ENCODE measurements around the gene DDX49. TPM values are rescaled to one million over a fixed set of nuclear protein-coding genes. Genes with fewer than 3 reads are reported as not detected.
A peak's percentile ranks its signal among the peaks of the same experiment; 100 is the strongest.

Gene DDX49
- total RNA-seq, 1 donor from 2014 or later = 94.9 TPM

- intact Hi-C loops (cut with micrococcal nuclease) = no loop called here
- no peak overlapping the region for H3K27ac Mint-ChIP-seq
- no peak for DNase-seq
- peaks cover 7% of the 10 kb centered on the region for H3K4me1 Mint-ChIP-seq
- peaks cover 39% of the 10 kb centered on the region for H3K27me3 Mint-ChIP-seq
- no peak overlapping the region for H3K4me3 Mint-ChIP-seq
- H3K9me3 Mint-ChIP-seq = no peaks in the 10 kb centered on the region
- H3K36me3 Mint-ChIP-seq (ENCODE audit: low read depth) = no peaks in the 10 kb centered on the region
Observed at GRCh38 chr19:18939163-18939562, 19.6 kb downstream of the DDX49 start.

- intact Hi-C loops (cut with micrococcal nuclease) = no loop called here
- peaks cover 37% of the 10 kb centered on the region for H3K27me3 Mint-ChIP-seq
- DNase-seq = no peak
- no peaks in the 10 kb centered on the region for H3K9me3 Mint-ChIP-seq
- peak overlapping the region; percentile 57 for H3K27ac Mint-ChIP-seq
- peak overlapping the region; percentile 69 for H3K4me3 Mint-ChIP-seq
- H3K36me3 Mint-ChIP-seq (ENCODE audit: low read depth) = no peaks in the 10 kb centered on the region
- peaks cover 7% of the 10 kb centered on the region for H3K4me1 Mint-ChIP-seq
Observed at GRCh38 chr19:18939922-18940768, 20.6 kb downstream of the DDX49 start.

GRCh38 chr19:18940769-18941627 lies 21.5 kb downstream of the DDX49 start, which contains the start of gene HOMER3:
Gene HOMER3, minus strand, starts transcription at chr19:18941217. Its CDS starts 2,235 bp downstream, at chr19:18938982.
- no peaks in the 10 kb centered on the region for H3K9me3 Mint-ChIP-seq
- H3K27ac Mint-ChIP-seq = no peak within 1 kb of the TSS
- peaks cover 37% of the 10 kb centered on the region for H3K27me3 Mint-ChIP-seq
- intact Hi-C loops (cut with micrococcal nuclease) = no loop called here
- H3K36me3 Mint-ChIP-seq (ENCODE audit: low read depth) = no peaks in the 10 kb centered on the region
- H3K4me3 Mint-ChIP-seq = peak within 1 kb of the TSS; percentile 69
- peaks cover 7% of the 10 kb centered on the region for H3K4me1 Mint-ChIP-seq
- DNase-seq = peak; percentile 93

GRCh38 chr19:18941628-18942354 lies 22.3 kb downstream of the DDX49 start:
- Mint-ChIP-seq H3K4me3 (peak overlapping the region; percentile 15), H3K36me3 (ENCODE audit: low read depth) (no peaks in the 10 kb centered on the region), H3K4me1 (peaks cover 7% of the 10 kb centered on the region), H3K9me3 (no peaks in the 10 kb centered on the region), H3K27ac (no peak overlapping the region), H3K27me3 (peaks cover 40% of the 10 kb centered on the region)
- DNase-seq = no peak
- intact Hi-C loops (cut with micrococcal nuclease) = no loop called here

- H3K9me3 Mint-ChIP-seq = no peaks in the 10 kb centered on the region
- no peaks in the 10 kb centered on the region for H3K36me3 Mint-ChIP-seq (ENCODE audit: low read depth)
- DNase-seq = no peak
- H3K27ac Mint-ChIP-seq = no peak overlapping the region
- peaks cover 7% of the 10 kb centered on the region for H3K4me1 Mint-ChIP-seq
- H3K27me3 Mint-ChIP-seq = peaks cover 38% of the 10 kb centered on the region
- H3K4me3 Mint-ChIP-seq = peak overlapping the region; percentile 15
- intact Hi-C loops (cut with micrococcal nuclease) = no loop called here
Observed at GRCh38 chr19:18942692-18943091, 23.2 kb downstream of the DDX49 start.

- Mint-ChIP-seq H3K27me3 (peaks cover 36% of the 10 kb centered on the region), H3K27ac (no peak overlapping the region), H3K4me3 (no peak overlapping the region), H3K9me3 (no peaks in the 10 kb centered on the region), H3K4me1 (peaks cover 7% of the 10 kb centered on the region), H3K36me3 (ENCODE audit: low read depth) (no peaks in the 10 kb centered on the region)
- intact Hi-C loops (cut with micrococcal nuclease) = no loop called here
- no peak for DNase-seq
Observed at GRCh38 chr19:18943465-18943864, 23.9 kb downstream of the DDX49 start.

- Mint-ChIP-seq H3K9me3 (no peaks in the 10 kb centered on the region), H3K4me3 (no peak overlapping the region), H3K27ac (no peak overlapping the region), H3K36me3 (ENCODE audit: low read depth) (no peaks in the 10 kb centered on the region), H3K27me3 (peaks cover 23% of the 10 kb centered on the region), H3K4me1 (peaks cover 4% of the 10 kb centered on the region)
- intact Hi-C loops (cut with micrococcal nuclease) = no loop called here
- no peak for DNase-seq
Observed at GRCh38 chr19:18945297-18945696, 25.8 kb downstream of the DDX49 start.

GRCh38 chr19:18946335-18946734 lies 26.8 kb downstream of the DDX49 start:
- Mint-ChIP-seq H3K4me3 (no peak overlapping the region), H3K36me3 (ENCODE audit: low read depth) (no peaks in the 10 kb centered on the region), H3K4me1 (peaks cover 2% of the 10 kb centered on the region), H3K27ac (no peak overlapping the region), H3K27me3 (peaks cover 19% of the 10 kb centered on the region), H3K9me3 (no peaks in the 10 kb centered on the region)
- intact Hi-C loops (cut with micrococcal nuclease) = no loop called here
- no peak for DNase-seq

- H3K4me3 Mint-ChIP-seq = no peak overlapping the region
- intact Hi-C loops (cut with micrococcal nuclease) = no loop called here
- no peaks in the 10 kb centered on the region for H3K36me3 Mint-ChIP-seq (ENCODE audit: low read depth)
- no peak overlapping the region for H3K27ac Mint-ChIP-seq
- peaks cover 13% of the 10 kb centered on the region for H3K27me3 Mint-ChIP-seq
- no peak for DNase-seq
- no peaks in the 10 kb centered on the region for H3K9me3 Mint-ChIP-seq
- peaks cover 2% of the 10 kb centered on the region for H3K4me1 Mint-ChIP-seq
Observed at GRCh38 chr19:18946918-18947317, 27.4 kb downstream of the DDX49 start.

- intact Hi-C loops (cut with micrococcal nuclease) = no loop called here
- Mint-ChIP-seq H3K4me1 (no peaks in the 10 kb centered on the region), H3K27ac (no peak overlapping the region), H3K27me3 (peaks cover 3% of the 10 kb centered on the region), H3K36me3 (ENCODE audit: low read depth) (no peaks in the 10 kb centered on the region), H3K4me3 (no peak overlapping the region), H3K9me3 (no peaks in the 10 kb centered on the region)
- DNase-seq = no peak
Observed at GRCh38 chr19:18948075-18948975, 28.8 kb downstream of the DDX49 start.

GRCh38 chr19:18948976-18949356 lies 29.5 kb downstream of the DDX49 start:
- Mint-ChIP-seq H3K4me3 (no peak overlapping the region), H3K27ac (no peak overlapping the region), H3K27me3 (peaks cover 3% of the 10 kb centered on the region), H3K36me3 (ENCODE audit: low read depth) (no peaks in the 10 kb centered on the region), H3K4me1 (no peaks in the 10 kb centered on the region), H3K9me3 (no peaks in the 10 kb centered on the region)
- DNase-seq = no peak
- intact Hi-C loops (cut with micrococcal nuclease) = no loop called here

- H3K27ac Mint-ChIP-seq = no peak overlapping the region
- intact Hi-C loops (cut with micrococcal nuclease) = no loop called here
Observed at GRCh38 chr19:18949858-18950257, 30.3 kb downstream of the DDX49 start.

GRCh38 chr19:18951721-18952281 lies 32.3 kb downstream of the DDX49 start:
- peaks cover 6% of the 10 kb centered on the region for H3K9me3 Mint-ChIP-seq
- H3K27me3 Mint-ChIP-seq = no peaks in the 10 kb centered on the region
- no peak overlapping the region for H3K27ac Mint-ChIP-seq
- intact Hi-C loops (cut with micrococcal nuclease) = no loop called here
- no peaks in the 10 kb centered on the region for H3K4me1 Mint-ChIP-seq
- no peak for DNase-seq
- H3K36me3 Mint-ChIP-seq (ENCODE audit: low read depth) = no peaks in the 10 kb centered on the region
- no peak overlapping the region for H3K4me3 Mint-ChIP-seq

More at GRCh38 chr19:18949858-18950257, 30.3 kb downstream of the DDX49 start:
- no peak overlapping the region for H3K4me3 Mint-ChIP-seq
- H3K36me3 Mint-ChIP-seq (ENCODE audit: low read depth) = no peaks in the 10 kb centered on the region
- peaks cover 3% of the 10 kb centered on the region for H3K27me3 Mint-ChIP-seq
- no peak for DNase-seq
- no peaks in the 10 kb centered on the region for H3K4me1 Mint-ChIP-seq
- peaks cover 2% of the 10 kb centered on the region for H3K9me3 Mint-ChIP-seq
